Measurements from ENCODE around the gene CHST11. TPM values are rescaled to one million over a fixed set of nuclear protein-coding genes. Genes with fewer than 3 reads are reported as not detected.
"Not testable (repeated sequence)": the region's sequence is repeated elsewhere in the genome, so short reads cannot be mapped to it uniquely, and the experiment has no call there.

CHST11 gene
- total RNA-seq, 8 experiments from 2014 or later, result 9.3 to 36.8 (median 12.9) TPM

- Histone ChIP-seq H3K4me1 (replicated peaks in 1 of 2) (peaks cover 23 to 45% of the 10 kb centered on the region in 2 donors), H3K27ac (peak overlapping the region in 1 of 2 donors; percentile 14), H3K4me3 (no peak overlapping the region)
- no peak for ATAC-seq (replicated peaks in 6 of 8)
- in situ Hi-C loops (cut with MboI; ENCODE audit: low pct_unique_long_range_greater_than_20kb in 2 of 9, low sequenced_read_pairs in 9 of 9, unreplicated experiment in 9 of 9), result loop anchor here in 1 of 9 experiments (25.0 kb wide), 1 partner anchor 278 kb away; the partner anchor contains the start of gene CHST11
- WGBS, 10 experiments, result 80 to 100% (median 90%) methylated on average over 1 to 6 of the region's 6 CpGs; no CpG with 5 or more reads in 2 of the 10 experiments
These were observed 283.9 kb downstream of the CHST11 start for GRCh38 chr12:104740668-104741067.

DNA sequence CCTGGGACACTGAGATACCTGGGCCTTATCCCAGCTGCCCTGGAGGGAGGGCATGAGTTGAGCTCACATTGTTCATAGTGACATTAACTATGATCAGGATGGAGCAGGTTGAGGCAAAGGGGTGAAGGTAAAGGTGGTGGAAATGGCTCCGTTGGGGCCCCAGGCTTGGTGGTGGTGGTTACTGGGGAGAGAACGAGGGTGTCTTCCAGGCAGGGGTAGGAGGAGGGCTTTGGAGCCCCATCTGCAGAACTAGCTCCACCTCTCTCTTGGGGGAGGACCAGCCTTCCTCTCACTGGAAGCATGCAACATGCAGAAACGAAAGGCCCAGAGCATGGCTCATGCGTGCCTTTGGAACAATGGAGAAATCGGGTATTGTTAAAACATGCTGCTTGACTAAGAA is 284.3 kb downstream of the CHST11 start:
- no peak overlapping the region for H3K4me3 ChIP-seq
- no peak overlapping the region for H3K27ac ChIP-seq
- in situ Hi-C loops (cut with MboI; ENCODE audit: low pct_unique_long_range_greater_than_20kb in 2 of 9, low sequenced_read_pairs in 9 of 9, unreplicated experiment in 9 of 9), result loop anchor here in 1 of 9 experiments (25.0 kb wide), 1 partner anchor 279 kb away; the partner anchor contains the start of gene CHST11
- WGBS, 10 experiments, result 60 to 100% (median 88%) methylated on average over 1 to 4 of the region's 5 CpGs; no CpG with 5 or more reads in 5 of the 10 experiments
- no peak for ATAC-seq (replicated peaks in 6 of 8)
- H3K4me1 ChIP-seq (replicated peaks in 1 of 2), result peaks cover 23 to 45% of the 10 kb centered on the region in 2 donors

DNA sequence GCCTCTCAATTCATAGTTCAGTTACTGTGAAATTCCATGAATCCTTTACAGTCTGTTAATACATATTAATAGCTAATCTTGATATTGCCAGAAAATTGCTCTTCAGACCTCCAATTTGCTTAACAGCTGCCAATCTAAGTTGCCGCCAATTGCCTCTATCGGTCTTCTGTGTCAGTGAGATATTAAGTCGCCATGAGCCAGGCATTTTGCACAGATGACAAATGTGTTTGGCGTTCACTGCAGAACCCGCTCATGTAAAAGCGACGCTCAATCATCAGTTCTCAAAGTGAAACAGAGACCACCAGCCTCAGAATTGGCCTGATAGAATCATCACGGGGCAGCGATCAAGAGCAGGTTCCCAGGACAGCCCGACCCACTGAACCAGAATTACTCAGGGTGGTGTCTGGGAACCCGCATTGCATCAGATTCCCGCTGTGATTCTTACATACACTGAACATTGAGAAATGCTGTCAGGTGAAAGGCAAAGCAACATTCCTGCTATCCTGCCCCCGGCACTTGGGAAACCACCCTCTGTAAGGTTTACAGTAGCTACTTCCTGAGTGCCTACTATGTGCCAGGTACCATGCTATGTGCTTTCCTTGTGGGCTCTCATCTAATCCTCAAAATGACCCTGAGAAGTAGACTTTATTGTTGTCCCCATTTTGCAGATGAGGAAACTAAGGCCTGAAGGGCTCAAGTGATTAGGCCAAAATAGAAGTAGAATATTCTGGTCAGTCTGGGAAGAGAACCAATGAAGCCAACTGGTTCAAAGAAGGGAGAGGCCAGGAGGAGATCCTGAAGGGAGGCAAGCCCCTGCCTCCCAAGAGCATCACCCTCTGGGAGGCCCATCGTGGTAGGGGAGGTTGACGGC is 285.0 kb downstream of the CHST11 start:
- 71 to 100% (median 97%) methylated on average over 1 to 12 of the region's 15 CpGs; no CpG with 5 or more reads in 2 of the 10 experiments for WGBS, 10 experiments
- Histone ChIP-seq H3K4me3 (no peak overlapping the region), H3K27ac (no peak overlapping the region), H3K4me1 (replicated peaks in 1 of 2) (peaks cover 23 to 45% of the 10 kb centered on the region in 2 donors)
- in situ Hi-C loops (cut with MboI; ENCODE audit: low pct_unique_long_range_greater_than_20kb in 2 of 9, low sequenced_read_pairs in 9 of 9, unreplicated experiment in 9 of 9), result loop anchor here in 1 of 9 experiments (25.0 kb wide), 1 partner anchor 279 kb away; the partner anchor contains the start of gene CHST11
- ATAC-seq (replicated peaks in 6 of 8), result peak in 3 of 8 experiments; percentile 7 to 29 (median 22)

DNA sequence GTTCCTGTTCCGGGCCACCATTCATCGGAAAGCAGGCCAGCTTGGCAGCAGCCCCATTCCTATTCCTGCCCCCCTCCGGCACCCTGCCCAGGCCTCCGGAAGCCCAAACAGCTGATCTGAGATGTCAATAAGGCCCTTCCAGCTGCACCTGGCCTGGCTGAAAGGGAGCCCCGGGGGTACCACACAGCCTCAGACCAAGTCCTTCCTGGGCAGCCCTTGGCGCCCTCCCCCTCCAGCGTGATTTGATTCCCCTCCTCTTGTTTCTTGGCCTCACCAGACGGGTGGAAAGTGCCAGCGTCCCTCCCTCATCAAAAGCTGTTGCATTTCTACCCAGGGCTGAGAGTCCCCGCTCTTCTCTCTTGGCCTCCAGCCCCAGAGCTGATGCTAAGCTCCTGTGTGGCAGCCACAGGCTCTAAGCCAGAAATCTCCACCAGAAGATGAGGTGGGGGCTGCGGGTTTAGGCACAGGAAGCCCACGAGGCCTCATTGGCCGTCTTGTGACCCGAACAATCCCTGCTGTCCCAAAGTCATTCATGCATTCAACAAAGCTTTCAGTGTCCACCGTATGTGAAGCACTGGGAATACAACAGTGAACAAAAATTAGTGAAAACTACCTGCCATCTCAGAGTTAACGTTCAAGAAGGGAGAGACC is 285.9 kb downstream of the CHST11 start:
- peak in 5 of 8 experiments; percentile 13 to 35 (median 31) for ATAC-seq (replicated peaks in 6 of 8)
- 13 to 60% (median 40%) methylated on average over 1 to 11 of the region's 16 CpGs; no CpG with 5 or more reads in 1 of the 10 experiments for WGBS, 10 experiments
- in situ Hi-C loops (cut with MboI; ENCODE audit: low pct_unique_long_range_greater_than_20kb in 2 of 9, low sequenced_read_pairs in 9 of 9, unreplicated experiment in 9 of 9), result loop anchor here in 1 of 9 experiments (25.0 kb wide), 1 partner anchor 280 kb away; the partner anchor contains the start of gene CHST11
- no peak overlapping the region for H3K4me3 ChIP-seq
- H3K4me1 ChIP-seq (replicated peaks in 1 of 2), result peaks cover 19 to 38% of the 10 kb centered on the region in 2 donors
- H3K27ac ChIP-seq, result no peak overlapping the region

- in situ Hi-C loops (cut with MboI; ENCODE audit: low pct_unique_long_range_greater_than_20kb in 2 of 9, low sequenced_read_pairs in 9 of 9, unreplicated experiment in 9 of 9), result loop anchor here in 1 of 9 experiments (25.0 kb wide), 1 partner anchor 281 kb away; the partner anchor contains the start of gene CHST11
- Histone ChIP-seq H3K4me3 (no peak overlapping the region), H3K27ac (no peak overlapping the region), H3K4me1 (replicated peaks in 1 of 2) (peaks cover 17 to 34% of the 10 kb centered on the region in 2 donors)
- WGBS, 10 experiments, result 83 to 100% (median 100%) methylated on average over 1 to 2 of the region's 2 CpGs; no CpG with 5 or more reads in 5 of the 10 experiments
- ATAC-seq (replicated peaks in 6 of 8), result no peak
These were observed 286.4 kb downstream of the CHST11 start for GRCh38 chr12:104743202-104743580.

- not testable (repeated sequence) for H3K27ac ChIP-seq; ATAC-seq (replicated peaks in 6 of 8); H3K4me3 ChIP-seq
- in situ Hi-C loops (cut with MboI; ENCODE audit: low pct_unique_long_range_greater_than_20kb in 2 of 9, low sequenced_read_pairs in 9 of 9, unreplicated experiment in 9 of 9), result loop anchor here in 1 of 9 experiments (25.0 kb wide), 1 partner anchor 282 kb away; the partner anchor contains the start of gene CHST11
- 81 to 100% (median 100%) methylated on average over 1 to 6 of the region's 6 CpGs for WGBS, 10 experiments
- H3K4me1 ChIP-seq (replicated peaks in 1 of 2), result peaks cover 13 to 28% of the 10 kb centered on the region in 2 donors
These were observed 287.2 kb downstream of the CHST11 start for GRCh38 chr12:104743753-104744548.

GRCh38 chr12:104746467-104747088 is 289.8 kb downstream of the CHST11 start:
- Histone ChIP-seq H3K27ac (no peak overlapping the region), H3K4me1 (replicated peaks in 1 of 2) (peaks cover 25 to 29% of the 10 kb centered on the region in 2 donors), H3K4me3 (no peak overlapping the region)
- 52 to 100% (median 80%) methylated on average over 1 to 6 of the region's 6 CpGs for WGBS, 10 experiments
- in situ Hi-C loops (cut with MboI; ENCODE audit: low pct_unique_long_range_greater_than_20kb in 2 of 9, low sequenced_read_pairs in 9 of 9, unreplicated experiment in 9 of 9), result loop anchor here in 1 of 9 experiments (25.0 kb wide), 1 partner anchor 284 kb away; the partner anchor contains the start of gene CHST11
- ATAC-seq (replicated peaks in 6 of 8), result no peak

DNA sequence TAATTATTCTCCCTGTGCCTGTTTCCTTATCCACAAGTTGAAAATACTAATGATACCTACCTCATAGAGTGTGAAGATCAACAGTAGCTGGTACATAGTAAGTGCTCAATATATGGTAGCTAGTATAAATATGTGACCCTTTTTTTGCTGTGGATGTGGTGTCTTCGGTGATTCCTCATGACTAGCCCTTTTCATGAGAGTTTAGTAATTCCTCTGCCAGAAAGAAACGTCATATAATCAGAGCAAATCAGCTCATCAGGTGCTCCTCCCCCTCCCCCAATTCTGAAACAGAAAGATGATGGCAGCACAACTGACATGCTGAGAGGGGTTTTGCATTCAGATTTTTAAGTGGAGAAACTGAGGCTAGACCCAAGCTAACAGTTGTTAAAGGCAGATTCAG is 290.6 kb downstream of the CHST11 start:
- 75 to 100% (median 91%) methylated on average over 1 to 2 of the region's 2 CpGs; no CpG with 5 or more reads in 6 of the 10 experiments for WGBS, 10 experiments
- H3K27ac ChIP-seq, result no peak overlapping the region
- in situ Hi-C loops (cut with MboI; ENCODE audit: low pct_unique_long_range_greater_than_20kb in 2 of 9, low sequenced_read_pairs in 9 of 9, unreplicated experiment in 9 of 9), result loop anchor here in 1 of 9 experiments (25.0 kb wide), 1 partner anchor 285 kb away; the partner anchor contains the start of gene CHST11
- H3K4me3 ChIP-seq, result no peak overlapping the region
- ATAC-seq (replicated peaks in 6 of 8), result no peak
- peaks cover 24 to 25% of the 10 kb centered on the region in 2 donors for H3K4me1 ChIP-seq (replicated peaks in 1 of 2)

DNA sequence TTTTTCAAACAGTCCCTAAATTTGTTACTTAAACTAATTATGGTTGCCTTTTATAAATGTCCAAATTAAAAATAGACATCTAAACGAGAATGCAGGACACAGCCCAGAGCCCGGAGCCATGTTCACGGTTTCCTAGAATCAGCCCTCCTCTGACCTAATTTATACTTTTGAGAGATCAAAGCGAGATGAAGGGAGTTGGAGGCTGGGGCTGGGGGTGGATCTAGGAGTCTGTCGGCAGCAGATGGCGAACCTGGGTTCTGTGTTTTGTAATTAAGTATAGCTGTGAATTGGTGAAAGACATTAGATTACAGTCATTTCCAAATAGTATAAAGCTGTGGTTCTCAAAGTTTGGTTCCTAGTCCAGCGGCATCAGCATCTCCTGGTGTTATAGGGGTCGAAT is 291.2 kb downstream of the CHST11 start:
- no peak overlapping the region for H3K4me3 ChIP-seq
- H3K4me1 ChIP-seq (replicated peaks in 1 of 2), result peaks cover 18 to 23% of the 10 kb centered on the region in 2 donors
- whole genome bisulfite sequencing, 10 experiments, result 10 to 68% (median 33%) methylated on average over 3 to 5 of the region's 8 CpGs; no CpG with 5 or more reads in 3 of the 10 experiments
- no peak for ATAC-seq (replicated peaks in 6 of 8)
- in situ Hi-C loops (cut with MboI; ENCODE audit: low pct_unique_long_range_greater_than_20kb in 2 of 9, low sequenced_read_pairs in 9 of 9, unreplicated experiment in 9 of 9), result loop anchor here in 1 of 9 experiments (25.0 kb wide), 1 partner anchor 286 kb away; the partner anchor contains the start of gene CHST11
- no peak overlapping the region for H3K27ac ChIP-seq

- in situ Hi-C loops (cut with MboI; ENCODE audit: low pct_unique_long_range_greater_than_20kb in 2 of 9, low sequenced_read_pairs in 9 of 9, unreplicated experiment in 9 of 9), result loop anchor here in 1 of 9 experiments (25.0 kb wide), 1 partner anchor 286 kb away; the partner anchor contains the start of gene CHST11
- Histone ChIP-seq H3K4me1 (replicated peaks in 1 of 2) (peaks cover 15 to 23% of the 10 kb centered on the region in 2 donors), H3K4me3 (no peak overlapping the region), H3K27ac (no peak overlapping the region)
- WGBS, 10 experiments, result 75 to 80% methylated on average over 1 to 2 of the region's 7 CpGs; no CpG with 5 or more reads in 8 of the 10 experiments
- no peak for ATAC-seq (replicated peaks in 6 of 8)
These were observed 291.6 kb downstream of the CHST11 start for GRCh38 chr12:104748356-104748755.

DNA sequence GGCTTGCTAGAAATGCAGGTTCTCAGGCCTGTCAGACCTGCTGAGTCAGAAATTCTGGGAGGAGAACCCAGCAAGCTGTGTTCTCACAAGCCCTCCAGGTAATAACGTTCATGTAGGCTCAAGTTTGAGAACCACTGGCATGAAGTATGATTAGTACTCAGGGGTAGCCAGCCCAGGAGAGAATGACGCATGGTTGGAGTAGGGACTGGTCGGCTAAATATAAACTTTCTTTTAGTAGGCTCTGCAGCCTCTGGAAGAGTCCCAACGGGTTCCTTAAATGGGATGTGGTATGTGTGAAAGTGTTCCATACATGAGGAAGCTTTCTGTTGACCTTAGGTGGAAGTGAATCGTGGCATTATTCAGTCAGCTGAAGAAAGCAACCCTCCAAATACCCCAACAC is 292.0 kb downstream of the CHST11 start:
- in situ Hi-C loops (cut with MboI; ENCODE audit: low pct_unique_long_range_greater_than_20kb in 2 of 9, low sequenced_read_pairs in 9 of 9, unreplicated experiment in 9 of 9), result loop anchor here in 1 of 9 experiments (25.0 kb wide), 1 partner anchor 286 kb away; the partner anchor contains the start of gene CHST11
- WGBS, 10 experiments, result 52 to 100% (median 80%) methylated on average over 1 to 5 of the region's 5 CpGs; no CpG with 5 or more reads in 3 of the 10 experiments
- H3K27ac ChIP-seq, result no peak overlapping the region
- H3K4me3 ChIP-seq, result no peak overlapping the region
- peaks cover 15 to 23% of the 10 kb centered on the region in 2 donors for H3K4me1 ChIP-seq (replicated peaks in 1 of 2)
- ATAC-seq (replicated peaks in 6 of 8), result no peak
